Activated CD4-positive, alpha-beta T cell treated with anti-CD3 and anti-CD28 coated beads, Interleukin-2, amount 50 U/mL, for 48 hours (primary cell): ENCODE data around the gene YJEFN3.
A peak's percentile ranks its signal among the peaks of the same experiment; 100 is the strongest.

Source experiments
- DNase-seq, 2 experiments: peaks; one replicate each; pipeline ENCODE4 v3.0.0-alpha.2; 2020

Gene YJEFN3

DNA sequence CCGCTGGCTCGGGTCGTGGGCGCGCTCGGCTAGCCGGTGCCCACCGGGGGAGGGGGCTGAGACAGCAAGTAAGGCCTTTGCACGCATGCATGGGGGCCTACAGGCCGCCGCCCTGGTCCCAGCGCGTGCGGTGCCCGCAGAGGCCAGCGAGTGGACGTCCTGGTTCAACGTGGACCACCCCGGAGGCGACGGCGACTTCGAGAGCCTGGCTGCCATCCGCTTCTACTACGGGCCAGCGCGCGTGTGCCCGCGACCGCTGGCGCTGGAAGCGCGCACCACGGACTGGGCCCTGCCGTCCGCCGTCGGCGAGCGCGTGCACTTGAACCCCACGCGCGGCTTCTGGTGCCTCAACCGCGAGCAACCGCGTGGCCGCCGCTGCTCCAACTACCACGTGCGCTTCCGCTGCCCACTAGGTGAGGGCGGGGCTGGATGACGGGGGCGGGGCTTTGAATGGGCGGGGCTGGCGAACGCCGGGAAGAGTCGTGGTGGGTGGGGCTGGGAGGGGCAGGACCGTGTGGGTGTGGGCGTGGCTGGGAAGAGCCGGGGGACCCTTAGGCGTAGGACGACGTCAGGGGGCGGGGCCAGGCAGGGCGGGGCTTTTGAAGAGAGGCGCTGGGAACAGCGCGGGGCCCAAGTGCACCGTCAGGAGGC, 11.5 kb downstream of the YJEFN3 start:
- peak; percentile 81 for DNase-seq

GRCh38 chr19:19540715-19541515, 12.2 kb downstream of the YJEFN3 start:
- DNase-seq = peak; percentile 87 to 88

DNA sequence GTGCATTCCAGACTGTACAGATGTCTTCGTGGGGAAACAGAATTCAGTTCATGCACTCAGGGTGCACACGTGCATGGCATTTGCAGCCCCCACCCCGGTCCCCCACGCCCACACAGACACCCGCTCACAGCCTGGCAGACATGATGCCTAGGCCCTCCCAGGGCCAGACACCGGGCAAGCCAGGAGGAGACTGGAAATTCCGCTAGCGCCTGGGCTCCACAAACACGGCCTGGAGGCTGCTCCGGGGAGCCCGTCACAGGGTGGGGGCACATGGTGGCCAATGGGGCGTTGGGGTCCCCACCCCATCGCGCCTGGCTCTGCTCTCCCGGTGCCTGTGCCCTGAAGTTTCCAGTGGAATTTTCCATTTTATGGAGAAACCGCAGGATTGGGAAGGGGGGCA, 12.9 kb downstream of the YJEFN3 start:
- no peak for DNase-seq

DNA sequence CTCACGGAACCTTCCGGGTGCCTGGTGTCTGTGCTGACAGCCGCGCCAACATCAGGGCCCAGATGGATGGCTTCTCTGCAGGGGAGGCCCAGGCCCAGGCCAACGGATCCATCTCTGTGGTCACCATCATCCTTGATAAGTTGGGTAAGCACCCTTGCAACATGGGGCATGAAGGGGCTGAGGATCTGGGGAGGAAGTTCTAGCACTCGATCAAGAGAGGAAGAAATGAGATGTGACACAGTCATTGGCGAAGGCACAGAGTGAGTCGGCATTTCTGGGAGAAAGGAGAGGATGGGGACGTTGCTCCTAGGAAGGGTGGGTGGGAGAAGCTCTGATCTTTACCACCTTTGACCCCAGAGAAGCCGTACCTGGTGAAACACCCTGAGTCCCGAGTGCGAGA, 13.8 kb downstream of the YJEFN3 start:
- no peak for DNase-seq

DNA sequence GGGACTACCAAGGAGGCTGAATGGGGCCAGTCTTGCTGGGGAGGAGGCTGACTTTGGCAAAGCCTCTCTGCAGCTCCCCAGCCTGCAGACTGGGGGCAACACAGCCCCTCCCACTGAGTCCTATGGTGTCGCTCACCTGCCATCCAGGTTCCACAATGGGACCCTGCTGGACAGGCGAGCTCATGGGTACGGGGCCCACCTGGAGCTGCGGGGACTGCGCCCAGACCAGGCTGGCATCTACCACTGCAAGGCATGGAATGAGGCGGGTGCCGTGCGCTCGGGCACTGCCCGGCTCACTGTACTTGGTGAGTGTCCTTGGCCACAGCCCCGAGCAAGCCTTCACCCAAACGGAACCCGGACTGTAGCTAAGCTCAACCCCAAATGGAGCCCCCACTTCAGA, 14.4 kb downstream of the YJEFN3 start:
- no peak for DNase-seq

- no peak for DNase-seq
Observed at GRCh38 chr19:19543640-19544039, 14.9 kb downstream of the YJEFN3 start.

GRCh38 chr19:19544257-19544953, 15.7 kb downstream of the YJEFN3 start:
- no peak for DNase-seq

DNA sequence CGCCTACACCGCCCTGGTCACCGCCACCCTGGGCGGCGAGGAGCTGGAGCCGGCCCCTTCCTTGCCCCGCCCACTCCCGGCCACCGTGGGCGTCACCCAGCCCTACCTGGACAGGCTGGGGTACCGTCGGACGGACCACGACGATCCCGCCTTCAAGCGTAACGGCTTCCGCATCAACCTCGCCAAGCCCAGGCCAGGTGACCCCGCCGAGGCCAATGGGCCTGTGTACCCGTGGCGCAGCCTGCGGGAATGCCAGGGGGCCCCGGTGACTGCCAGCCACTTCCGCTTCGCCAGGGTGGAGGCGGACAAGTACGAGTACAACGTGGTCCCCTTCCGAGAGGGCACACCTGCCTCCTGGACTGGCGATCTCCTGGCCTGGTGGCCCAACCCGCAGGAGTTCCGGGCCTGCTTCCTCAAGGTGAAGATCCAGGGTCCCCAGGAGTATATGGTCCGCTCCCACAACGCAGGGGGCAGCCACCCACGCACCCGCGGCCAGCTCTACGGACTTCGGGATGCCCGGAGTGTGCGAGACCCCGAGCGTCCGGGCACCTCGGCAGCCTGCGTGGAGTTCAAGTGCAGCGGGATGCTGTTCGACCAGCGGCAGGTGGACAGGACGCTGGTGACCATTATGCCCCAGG, 16.4 kb downstream of the YJEFN3 start:
- no peak for DNase-seq

- DNase-seq = no peak
Observed at GRCh38 chr19:19545707-19546106, 17.0 kb downstream of the YJEFN3 start.

DNA sequence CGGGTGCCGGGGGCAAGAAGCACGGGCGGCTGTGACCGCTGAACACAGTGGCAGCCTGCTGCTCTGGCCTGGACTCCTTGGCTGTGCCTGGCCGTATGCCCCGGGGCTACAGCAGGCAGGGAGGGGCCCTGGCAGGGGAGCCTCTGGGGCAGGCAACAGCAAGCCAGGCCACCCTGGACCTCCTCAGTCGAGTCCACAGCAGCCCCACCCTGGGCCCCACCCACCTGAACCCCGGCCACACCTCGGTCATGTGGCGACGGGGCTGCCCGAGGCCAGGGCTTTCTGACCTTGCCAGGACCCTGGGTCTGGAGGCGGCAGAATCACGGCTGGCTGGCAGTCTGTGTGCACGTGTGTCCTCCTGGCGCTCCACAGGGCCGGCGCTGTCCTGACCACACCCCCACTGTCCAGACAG, 18.0 kb downstream of the YJEFN3 start:
- no peak for DNase-seq

- no peak for DNase-seq
Observed at GRCh38 chr19:19547674-19548336, 19.1 kb downstream of the YJEFN3 start.

DNA sequence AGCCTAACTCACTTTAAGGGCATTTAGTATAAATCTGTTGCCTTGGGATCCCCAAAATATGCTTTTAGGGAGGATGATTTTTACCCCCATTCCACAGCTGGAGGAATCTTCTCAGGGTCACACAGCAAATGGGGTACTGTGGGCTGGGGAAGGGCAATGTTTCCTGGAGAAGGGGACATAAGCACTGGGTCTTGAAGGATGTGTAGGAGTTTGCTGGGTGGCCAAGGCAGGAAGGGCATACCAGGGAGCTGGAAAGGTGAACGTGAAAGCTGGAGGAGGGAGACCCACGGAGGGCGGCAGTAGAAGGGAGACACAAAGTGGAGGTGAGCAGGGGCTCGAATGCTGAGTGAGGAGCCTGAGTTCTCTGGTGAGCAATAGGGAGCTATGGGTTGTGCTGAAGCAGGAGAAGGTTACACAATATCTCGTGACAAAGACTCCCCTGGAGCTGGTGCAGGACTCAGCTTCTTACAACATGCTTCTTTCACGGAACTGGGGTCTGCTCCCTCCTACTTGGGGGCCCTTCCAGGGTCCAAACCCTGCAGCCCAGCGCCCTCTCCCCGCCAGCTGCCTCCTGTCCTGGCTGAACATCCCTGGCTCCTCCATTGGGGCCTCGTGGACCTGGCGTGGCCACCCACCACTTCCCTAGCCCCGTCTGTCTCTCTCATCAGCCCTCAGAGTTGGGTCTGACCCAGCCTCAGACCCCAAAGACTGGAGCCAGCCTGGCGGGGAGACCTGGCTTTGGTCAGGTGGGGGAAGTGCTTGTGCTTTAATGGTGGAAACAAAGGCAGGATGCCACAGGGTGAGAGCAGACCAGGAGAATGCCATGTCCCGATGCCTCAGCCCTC, 20.4 kb downstream of the YJEFN3 start:
- DNase-seq = no peak

DNA sequence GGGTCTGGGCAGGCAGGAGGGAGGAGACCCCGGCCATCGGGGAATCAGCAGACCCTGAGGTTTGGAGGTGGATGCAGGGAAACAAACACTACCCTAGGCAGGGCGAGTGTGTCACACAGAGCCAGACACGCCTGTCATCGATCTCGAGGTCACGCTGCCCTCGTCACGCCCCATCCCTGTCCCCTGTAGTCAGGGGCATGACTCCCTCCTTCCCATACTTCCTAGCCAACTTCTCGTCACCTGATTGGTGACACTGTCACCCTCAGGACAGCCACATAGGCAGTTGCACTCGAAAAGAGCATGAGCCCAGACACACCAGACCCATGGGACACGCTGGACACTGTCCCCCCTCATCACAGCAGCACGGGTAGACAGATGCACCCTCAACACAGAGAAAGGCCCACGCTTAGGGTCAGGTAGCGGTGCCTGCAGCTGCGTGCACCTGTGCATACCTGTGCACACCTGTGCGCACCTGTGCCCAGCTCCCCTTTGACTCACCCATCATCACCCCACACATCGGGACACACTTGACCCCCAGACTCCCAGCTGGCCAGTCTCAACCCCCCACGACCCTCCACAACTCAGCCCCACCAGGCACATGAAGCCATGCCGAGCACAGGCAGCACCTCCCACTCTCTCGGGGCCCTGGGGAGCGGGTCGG, 21.2 kb downstream of the YJEFN3 start:
- DNase-seq = no peak

DNA sequence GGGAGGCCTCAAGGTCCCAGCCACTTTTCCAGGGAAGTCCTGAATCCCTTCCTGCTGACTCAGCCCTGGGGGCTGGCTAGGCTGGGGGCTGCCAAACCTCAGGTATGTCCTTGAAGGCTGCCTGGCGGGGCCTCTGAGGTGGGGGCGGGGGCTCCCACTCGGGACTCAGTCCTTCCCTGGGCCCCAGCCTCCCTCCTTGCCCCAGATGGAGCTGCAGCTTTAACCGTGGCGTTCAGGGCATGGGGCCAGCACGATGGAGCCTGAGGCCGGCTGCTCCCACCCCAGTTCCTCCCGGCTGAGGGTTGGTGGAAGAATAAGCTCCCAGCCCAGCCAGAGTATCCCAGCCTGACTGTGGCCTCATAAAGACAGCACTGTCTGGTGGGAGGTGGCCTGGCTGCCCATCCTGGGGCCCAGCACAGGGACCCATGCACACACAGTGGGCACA, 21.8 kb downstream of the YJEFN3 start:
- DNase-seq = no peak

GRCh38 chr19:19550972-19551852, 22.5 kb downstream of the YJEFN3 start:
- DNase-seq = no peak

- no peak for DNase-seq
Observed at GRCh38 chr19:19551853-19552192, 23.1 kb downstream of the YJEFN3 start.

DNA sequence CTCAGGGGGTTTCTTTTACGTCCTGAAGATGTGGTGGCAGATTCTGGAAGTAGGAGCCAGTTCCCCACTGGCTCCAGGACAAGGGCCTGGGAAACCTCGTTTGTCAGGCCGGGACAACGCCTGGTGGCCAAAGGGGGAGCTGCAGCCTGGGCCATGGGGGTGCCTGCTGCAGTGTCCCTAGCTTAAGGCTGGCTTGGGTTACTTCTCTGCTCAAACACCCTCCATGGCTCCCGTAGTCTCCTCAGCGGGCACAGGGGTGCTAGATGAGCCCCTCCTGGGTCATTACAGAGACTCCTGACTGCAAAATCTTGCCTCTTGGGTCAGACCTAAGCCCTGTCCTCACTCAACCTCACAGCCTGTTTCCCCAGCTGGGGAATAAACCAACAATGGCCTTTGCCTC, 24.1 kb downstream of the YJEFN3 start:
- peak; percentile 38 to 46 for DNase-seq

- DNase-seq = no peak
Observed at GRCh38 chr19:19553670-19554069, 25.0 kb downstream of the YJEFN3 start.

DNA sequence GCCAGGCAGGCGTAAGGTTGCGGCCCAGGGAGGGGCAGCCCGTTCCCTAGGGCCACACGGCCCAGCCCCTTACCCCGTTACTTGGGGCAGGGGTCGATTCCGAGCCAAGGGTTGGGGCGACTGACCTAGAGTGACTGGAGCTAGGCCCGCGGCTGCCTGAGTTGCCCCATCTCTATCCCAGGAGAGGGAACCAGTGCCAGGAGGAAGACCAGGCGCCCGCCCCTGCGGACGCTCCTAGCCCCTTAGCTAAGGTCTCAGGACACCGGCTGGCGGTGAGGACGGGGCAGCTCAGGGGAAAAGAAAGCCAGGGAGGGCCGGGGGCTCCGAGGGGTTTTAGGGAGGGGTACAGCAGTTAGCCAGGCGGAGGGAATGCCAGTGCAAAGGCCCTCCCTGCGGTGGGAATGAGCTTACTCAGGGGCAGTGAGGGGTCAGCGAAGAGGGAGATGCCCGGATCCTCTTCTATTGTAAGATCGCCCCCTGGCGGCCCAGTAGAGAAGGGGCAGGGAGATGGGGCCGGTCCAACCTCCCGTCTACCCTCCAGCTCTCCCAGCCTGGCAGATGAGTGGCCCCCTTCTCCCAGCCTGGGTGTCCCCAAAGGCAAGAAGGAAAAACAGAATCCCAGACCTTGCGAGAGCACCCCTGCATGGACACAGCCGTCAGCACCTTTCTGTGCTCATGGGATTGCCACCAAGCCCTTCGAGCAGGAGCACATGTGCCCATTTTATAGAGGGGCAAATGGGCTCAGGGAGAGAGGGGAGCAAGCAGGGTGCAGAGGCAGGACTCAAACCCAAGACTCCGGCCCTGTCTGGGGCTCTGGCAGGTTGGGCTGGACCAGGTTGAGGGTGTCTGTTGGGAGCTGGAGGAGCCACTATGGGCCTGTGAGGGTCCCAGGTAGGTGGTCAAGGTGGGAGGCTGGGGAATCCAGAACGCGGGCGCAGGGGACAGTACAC, 25.6 kb downstream of the YJEFN3 start:
- DNase-seq = peak; percentile 74 to 79
